ENCODE results near the gene NDST4. TPM values are rescaled to one million over a fixed set of nuclear protein-coding genes. Genes with fewer than 3 reads are reported as not detected.

The NDST4 gene
- total RNA-seq, 1 donor from 2014 or later, result not detected

- no peak for DNase-seq (ENCODE audit: low spot score)
- Mint-ChIP-seq H3K27ac (ENCODE audit: unreplicated experiment) (no peak overlapping the region), H3K27me3 (ENCODE audit: unreplicated experiment) (peaks cover 2% of the 10 kb centered on the region), H3K4me3 (ENCODE audit: unreplicated experiment) (no peak overlapping the region), H3K4me1 (ENCODE audit: unreplicated experiment) (no peaks in the 10 kb centered on the region), H3K36me3 (ENCODE audit: low read depth, unreplicated experiment) (no peaks in the 10 kb centered on the region), H3K9me3 (ENCODE audit: unreplicated experiment) (no peaks in the 10 kb centered on the region)
- TF ChIP-seq, protein P1, sequence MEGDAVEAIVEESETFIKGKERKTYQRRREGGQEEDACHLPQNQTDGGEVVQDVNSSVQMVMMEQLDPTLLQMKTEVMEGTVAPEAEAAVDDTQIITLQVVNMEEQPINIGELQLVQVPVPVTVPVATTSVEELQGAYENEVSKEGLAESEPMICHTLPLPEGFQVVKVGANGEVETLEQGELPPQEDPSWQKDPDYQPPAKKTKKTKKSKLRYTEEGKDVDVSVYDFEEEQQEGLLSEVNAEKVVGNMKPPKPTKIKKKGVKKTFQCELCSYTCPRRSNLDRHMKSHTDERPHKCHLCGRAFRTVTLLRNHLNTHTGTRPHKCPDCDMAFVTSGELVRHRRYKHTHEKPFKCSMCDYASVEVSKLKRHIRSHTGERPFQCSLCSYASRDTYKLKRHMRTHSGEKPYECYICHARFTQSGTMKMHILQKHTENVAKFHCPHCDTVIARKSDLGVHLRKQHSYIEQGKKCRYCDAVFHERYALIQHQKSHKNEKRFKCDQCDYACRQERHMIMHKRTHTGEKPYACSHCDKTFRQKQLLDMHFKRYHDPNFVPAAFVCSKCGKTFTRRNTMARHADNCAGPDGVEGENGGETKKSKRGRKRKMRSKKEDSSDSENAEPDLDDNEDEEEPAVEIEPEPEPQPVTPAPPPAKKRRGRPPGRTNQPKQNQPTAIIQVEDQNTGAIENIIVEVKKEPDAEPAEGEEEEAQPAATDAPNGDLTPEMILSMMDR (IDR thresholded peaks at IDR 0.05; ENCODE audit: unreplicated experiment), result no peak
Observed at GRCh38 chr4:114879916-114880669, 233.3 kb downstream of the NDST4 start.

DNA sequence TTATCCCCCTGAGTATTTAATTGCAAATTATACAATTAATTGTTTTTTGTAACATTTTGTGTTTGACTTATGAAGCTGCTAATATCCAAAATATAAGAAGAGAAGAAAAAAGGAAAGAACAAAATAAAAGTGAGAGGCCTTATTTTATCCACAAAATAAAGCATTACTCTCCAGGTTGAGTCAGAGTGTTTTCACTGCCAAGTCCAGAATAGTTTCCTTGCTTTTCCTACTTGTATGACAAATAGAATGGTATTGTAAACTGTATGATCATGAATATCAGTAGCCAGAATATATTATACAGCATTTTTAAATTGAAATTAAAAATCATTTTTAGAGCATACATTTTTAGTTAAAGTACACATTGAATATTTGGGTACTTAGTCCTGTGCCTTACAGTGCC, 237.8 kb downstream of the NDST4 start:
- DNase-seq (ENCODE audit: low spot score), result no peak
- Mint-ChIP-seq H3K27me3 (ENCODE audit: unreplicated experiment) (peaks cover 2% of the 10 kb centered on the region), H3K4me1 (ENCODE audit: unreplicated experiment) (no peaks in the 10 kb centered on the region), H3K36me3 (ENCODE audit: low read depth, unreplicated experiment) (no peaks in the 10 kb centered on the region), H3K9me3 (ENCODE audit: unreplicated experiment) (no peaks in the 10 kb centered on the region), H3K4me3 (ENCODE audit: unreplicated experiment) (no peak overlapping the region), H3K27ac (ENCODE audit: unreplicated experiment) (no peak overlapping the region)
- TF ChIP-seq, protein P1 (IDR thresholded peaks at IDR 0.05; ENCODE audit: unreplicated experiment), result no peak

- H3K36me3 Mint-ChIP-seq (ENCODE audit: low read depth, unreplicated experiment), result no peaks in the 10 kb centered on the region
- H3K4me3 Mint-ChIP-seq (ENCODE audit: unreplicated experiment), result no peak overlapping the region
- no peaks in the 10 kb centered on the region for H3K4me1 Mint-ChIP-seq (ENCODE audit: unreplicated experiment)
- H3K27me3 Mint-ChIP-seq (ENCODE audit: unreplicated experiment), result peaks cover 3% of the 10 kb centered on the region
- no peak for DNase-seq (ENCODE audit: low spot score)
- H3K9me3 Mint-ChIP-seq (ENCODE audit: unreplicated experiment), result no peaks in the 10 kb centered on the region
- TF ChIP-seq, protein P1 (IDR thresholded peaks at IDR 0.05; ENCODE audit: unreplicated experiment), result no peak
- no peak overlapping the region for H3K27ac Mint-ChIP-seq (ENCODE audit: unreplicated experiment)
Observed at GRCh38 chr4:114874321-114874720, 239.1 kb downstream of the NDST4 start.

GRCh38 chr4:114870987-114871386, 242.4 kb downstream of the NDST4 start:
- Mint-ChIP-seq H3K27ac (ENCODE audit: unreplicated experiment) (no peak overlapping the region), H3K4me3 (ENCODE audit: unreplicated experiment) (no peak overlapping the region), H3K9me3 (ENCODE audit: unreplicated experiment) (no peaks in the 10 kb centered on the region), H3K36me3 (ENCODE audit: low read depth, unreplicated experiment) (no peaks in the 10 kb centered on the region), H3K27me3 (ENCODE audit: unreplicated experiment) (peaks cover 1% of the 10 kb centered on the region), H3K4me1 (ENCODE audit: unreplicated experiment) (no peaks in the 10 kb centered on the region)
- no peak for DNase-seq (ENCODE audit: low spot score)
- TF ChIP-seq, protein P1 (IDR thresholded peaks at IDR 0.05; ENCODE audit: unreplicated experiment), result no peak

DNA sequence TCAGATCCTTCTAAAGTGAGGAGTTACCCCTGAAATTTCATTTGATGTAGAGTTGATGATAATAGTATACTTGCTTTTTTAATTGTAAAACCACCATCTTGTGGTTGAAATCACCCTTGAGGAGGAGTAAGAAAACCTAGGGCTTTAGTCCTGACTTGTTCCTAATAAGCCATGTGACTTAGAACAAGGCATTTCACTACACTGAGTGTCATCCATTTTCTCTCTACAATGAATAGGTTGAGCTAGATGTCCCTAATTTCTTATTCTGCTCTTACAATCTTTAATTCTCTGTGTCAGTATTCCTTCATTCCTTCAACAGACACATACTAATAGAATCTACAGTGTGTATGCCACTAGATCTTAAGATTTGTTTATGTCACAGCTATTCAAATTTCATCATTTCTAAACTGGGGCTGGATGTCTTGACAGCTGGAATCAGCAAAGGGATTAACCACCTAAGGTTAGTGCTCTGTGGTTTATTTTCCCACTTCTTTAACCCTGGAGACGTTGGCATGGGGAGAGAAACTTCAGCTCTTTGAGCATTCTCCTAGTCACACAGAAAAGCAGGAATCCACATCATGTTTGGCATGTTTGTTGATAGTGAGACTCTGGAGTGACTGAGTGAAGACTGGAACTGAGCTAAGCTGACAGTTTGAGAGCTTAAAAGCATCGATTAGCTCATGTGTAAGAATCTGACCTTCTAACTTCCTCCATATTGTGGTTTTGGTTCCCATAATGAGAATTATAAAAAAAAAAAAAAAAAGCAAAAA, 246.3 kb downstream of the NDST4 start:
- no peak for DNase-seq (ENCODE audit: low spot score)
- H3K27ac Mint-ChIP-seq (ENCODE audit: unreplicated experiment), result no peak overlapping the region
- no peaks in the 10 kb centered on the region for H3K9me3 Mint-ChIP-seq (ENCODE audit: unreplicated experiment)
- no peaks in the 10 kb centered on the region for H3K4me1 Mint-ChIP-seq (ENCODE audit: unreplicated experiment)
- no peaks in the 10 kb centered on the region for H3K36me3 Mint-ChIP-seq (ENCODE audit: low read depth, unreplicated experiment)
- no peak overlapping the region for H3K4me3 Mint-ChIP-seq (ENCODE audit: unreplicated experiment)
- H3K27me3 Mint-ChIP-seq (ENCODE audit: unreplicated experiment), result peaks cover 1% of the 10 kb centered on the region
- TF ChIP-seq, protein P1 (IDR thresholded peaks at IDR 0.05; ENCODE audit: unreplicated experiment), result no peak

All from endothelial cell (in vitro differentiated cells).